Activated naive CD4-positive, alpha-beta T cell (primary cell): ENCODE measurements around the gene C10orf95.
A peak's percentile ranks its signal among the peaks of the same experiment; 100 is the strongest.
"Not testable (repeated sequence)": the region's sequence is repeated elsewhere in the genome, so short reads cannot be mapped to it uniquely, and the experiment has no call there.

ENCODE experiments used
- DNase-seq, 4 experiments: peaks; one replicate each; lab custom pipeline; 2025; lab: John Stamatoyannopoulos, UW

Gene C10orf95, protein sequence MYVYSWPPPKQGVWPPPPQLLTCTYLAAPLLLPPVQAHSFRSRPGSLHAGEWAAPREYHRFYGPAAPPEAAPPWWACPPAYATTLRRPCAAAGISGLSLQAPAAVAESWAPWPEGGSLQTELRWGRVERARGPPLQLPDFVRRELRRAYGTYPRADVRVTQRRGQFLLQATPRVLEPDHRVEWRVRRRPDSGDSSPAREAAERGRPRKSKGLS

GRCh38 chr10:102451105-102451969 lies at the start of gene C10orf95:
Gene C10orf95, minus strand, starts transcription at chr10:102451543. Its CDS starts 450 bp downstream, at chr10:102451093.
- DNase-seq = no peak

- DNase-seq = not testable (repeated sequence)
Measured at GRCh38 chr10:102500686-102501085, 49.3 kb upstream of the C10orf95 start.

- no peak for DNase-seq
Measured at GRCh38 chr10:102499356-102499755, 48.0 kb upstream of the C10orf95 start.

- DNase-seq = no peak
Measured at GRCh38 chr10:102497545-102497944, 46.2 kb upstream of the C10orf95 start.

GRCh38 chr10:102493771-102494170 lies 42.4 kb upstream of the C10orf95 start:
- DNase-seq = no peak

DNA sequence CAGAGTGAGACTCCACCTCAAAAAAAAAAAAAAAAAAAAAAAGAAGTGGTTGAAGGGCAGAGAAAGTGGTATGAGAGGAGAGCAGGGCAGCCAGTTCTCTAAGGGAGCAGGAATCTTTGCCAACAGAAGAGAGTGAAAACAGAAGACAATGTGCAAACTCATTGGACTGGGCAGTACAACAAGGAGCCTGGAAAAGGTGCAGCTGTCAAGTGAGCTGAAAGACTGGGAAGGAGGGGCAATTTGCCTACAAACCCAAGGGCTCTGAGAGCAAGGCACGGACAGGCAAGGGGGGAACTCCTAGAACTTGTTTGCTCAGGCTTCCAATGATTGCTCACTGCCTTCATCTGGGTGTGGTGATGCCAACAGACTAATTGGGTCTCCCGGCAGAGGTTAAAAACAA lies 41.6 kb upstream of the C10orf95 start:
- no peak for DNase-seq

DNA sequence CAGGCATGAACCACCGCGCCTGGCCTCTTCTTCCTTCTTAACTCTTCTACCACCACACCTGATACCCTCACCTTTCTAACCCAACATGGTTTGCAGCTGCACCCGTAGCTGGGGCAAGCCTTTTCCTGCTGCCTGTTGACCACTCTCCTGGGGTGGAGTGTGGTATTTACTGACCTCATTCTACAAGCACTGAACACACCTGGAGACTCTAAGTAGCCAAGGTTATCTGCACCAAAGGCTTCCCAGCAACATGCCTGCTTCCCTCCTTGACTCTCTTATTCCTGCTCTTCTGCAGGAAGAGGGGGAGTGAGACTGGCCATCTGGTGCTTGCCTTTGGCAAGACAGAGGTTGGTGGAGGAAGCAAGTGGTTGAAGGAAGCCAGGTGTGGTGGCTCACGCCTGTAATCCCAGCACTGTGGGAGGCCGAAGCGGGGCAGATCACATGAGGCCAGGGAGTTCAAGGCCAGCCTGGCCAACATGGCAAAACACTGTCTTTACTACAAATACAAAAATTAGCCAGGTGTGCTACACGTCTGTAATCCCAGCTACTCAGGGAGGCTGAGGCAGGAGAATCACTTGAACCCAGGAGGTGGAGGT lies 41.1 kb upstream of the C10orf95 start:
- no peak for DNase-seq

GRCh38 chr10:102491136-102491535 lies 39.8 kb upstream of the C10orf95 start:
- no peak for DNase-seq

DNA sequence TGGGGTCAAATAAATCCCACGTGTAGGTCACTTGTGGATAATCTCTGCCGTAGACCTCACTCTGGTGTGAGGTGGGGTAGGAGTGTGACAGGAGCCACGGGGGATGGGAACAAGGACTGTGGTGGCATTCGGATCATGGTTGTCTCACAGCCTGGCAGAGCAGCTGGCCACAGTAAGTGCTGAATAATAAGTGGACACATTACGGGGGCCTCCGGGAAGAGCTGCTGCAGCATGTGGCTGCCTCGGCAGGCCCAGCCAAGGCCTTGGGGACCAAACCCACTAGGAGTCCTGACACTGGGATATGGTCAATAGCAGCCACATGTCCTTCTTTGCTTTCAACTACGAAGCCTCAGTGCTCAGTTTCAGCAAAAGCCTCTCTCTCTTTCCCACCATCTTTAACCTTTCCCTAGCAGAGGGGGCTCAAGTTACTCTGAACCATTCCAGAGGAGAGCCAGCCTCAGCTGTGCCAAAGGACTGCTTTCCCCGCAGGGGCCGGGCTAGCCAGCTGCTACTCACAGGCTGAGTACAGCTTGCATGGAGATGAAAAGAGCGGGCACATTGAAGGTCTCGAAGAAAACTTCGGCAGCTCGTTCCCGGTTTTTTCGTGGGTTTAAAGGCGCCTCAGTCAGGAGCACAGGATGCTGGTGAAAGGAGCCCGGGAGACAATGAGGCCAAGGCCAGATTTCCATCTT lies 33.9 kb upstream of the C10orf95 start:
- no peak for DNase-seq

GRCh38 chr10:102484021-102484420 lies 32.7 kb upstream of the C10orf95 start:
- DNase-seq = no peak

DNA sequence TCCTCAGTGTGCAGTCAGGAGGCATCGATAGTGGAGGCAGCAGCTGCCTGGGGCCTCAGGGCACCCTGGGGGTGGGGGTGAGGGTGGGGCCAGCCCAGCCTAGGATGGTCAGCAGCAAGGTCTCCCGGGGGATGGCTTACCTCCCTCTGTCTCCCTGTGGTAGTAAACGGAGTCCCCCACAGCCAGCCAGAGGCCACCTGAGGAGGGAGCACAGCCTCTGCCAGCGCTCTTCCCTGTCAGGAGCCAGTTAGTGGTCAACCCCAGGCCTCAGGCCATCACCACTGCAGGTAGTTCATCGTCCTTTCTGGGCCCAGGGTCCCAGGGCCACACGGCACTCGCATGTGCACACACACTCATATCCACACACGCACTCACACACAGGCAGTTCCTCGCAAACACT lies 29.1 kb upstream of the C10orf95 start:
- DNase-seq = no peak

DNA sequence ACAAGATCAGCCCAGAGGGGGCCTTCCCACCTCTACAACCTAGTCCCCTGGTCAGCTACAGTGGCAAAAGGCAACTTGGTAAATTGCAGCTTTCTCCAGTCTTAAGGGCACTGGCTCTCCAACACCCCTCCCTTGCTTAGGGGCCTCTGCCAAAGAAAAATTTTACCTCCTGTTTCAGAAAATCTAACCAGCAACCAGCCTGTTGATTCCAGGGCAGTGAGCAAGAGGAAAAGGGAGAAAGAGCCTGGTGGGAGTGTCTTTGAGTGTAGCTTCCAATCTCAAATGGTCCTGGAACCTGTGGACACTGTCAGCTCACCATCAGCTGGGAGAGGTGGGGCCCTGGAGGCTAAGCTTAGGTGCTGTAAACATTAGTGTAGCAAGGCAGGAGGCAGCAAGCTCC lies 28.3 kb upstream of the C10orf95 start:
- no peak for DNase-seq

GRCh38 chr10:102476466-102477141 lies 25.3 kb upstream of the C10orf95 start:
- DNase-seq = peak in 1 of 4 experiments; percentile 13

GRCh38 chr10:102475451-102476040 lies 24.2 kb upstream of the C10orf95 start:
- DNase-seq = no peak

GRCh38 chr10:102473445-102474331 lies 22.3 kb upstream of the C10orf95 start:
- DNase-seq = peak in 1 of 4 experiments; percentile 26

- DNase-seq = no peak
Measured at GRCh38 chr10:102470579-102471546, 19.5 kb upstream of the C10orf95 start.

- no peak for DNase-seq
Measured at GRCh38 chr10:102468683-102469082, 17.3 kb upstream of the C10orf95 start.

DNA sequence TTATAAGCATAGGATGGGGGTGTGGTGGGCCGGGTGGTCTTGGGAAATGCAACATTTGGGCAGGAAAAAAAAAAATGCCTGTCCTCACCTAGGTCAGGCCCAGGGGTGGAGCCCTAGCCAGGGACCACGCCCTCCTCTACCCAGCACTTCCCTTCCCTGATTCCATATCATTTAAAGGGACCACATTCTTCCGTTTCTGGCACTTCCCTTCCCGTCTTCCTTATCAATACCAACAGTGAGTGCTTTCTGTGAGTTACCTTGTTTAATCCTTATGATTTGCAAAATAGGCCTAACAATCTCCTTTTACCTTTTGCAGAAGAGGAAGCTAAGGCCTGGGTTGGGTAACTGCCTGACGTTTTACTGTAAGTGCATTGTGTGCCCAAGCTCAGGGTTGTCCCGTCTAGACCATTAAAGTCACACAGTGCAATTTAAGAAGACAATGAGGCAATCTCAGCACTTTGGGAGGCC lies 16.7 kb upstream of the C10orf95 start:
- no peak for DNase-seq

- no peak for DNase-seq
Measured at GRCh38 chr10:102467318-102467717, 16.0 kb upstream of the C10orf95 start.
